Measurements from ENCODE around the gene HIRIP3. TPM values are rescaled to one million over a fixed set of nuclear protein-coding genes. Genes with fewer than 3 reads are reported as not detected.
A peak's percentile ranks its signal among the peaks of the same experiment; 100 is the strongest.

HIRIP3 gene
- total and polyA plus RNA-seq, 2 experiments from 2014 or later = 10.4 to 18.5 TPM

DNA sequence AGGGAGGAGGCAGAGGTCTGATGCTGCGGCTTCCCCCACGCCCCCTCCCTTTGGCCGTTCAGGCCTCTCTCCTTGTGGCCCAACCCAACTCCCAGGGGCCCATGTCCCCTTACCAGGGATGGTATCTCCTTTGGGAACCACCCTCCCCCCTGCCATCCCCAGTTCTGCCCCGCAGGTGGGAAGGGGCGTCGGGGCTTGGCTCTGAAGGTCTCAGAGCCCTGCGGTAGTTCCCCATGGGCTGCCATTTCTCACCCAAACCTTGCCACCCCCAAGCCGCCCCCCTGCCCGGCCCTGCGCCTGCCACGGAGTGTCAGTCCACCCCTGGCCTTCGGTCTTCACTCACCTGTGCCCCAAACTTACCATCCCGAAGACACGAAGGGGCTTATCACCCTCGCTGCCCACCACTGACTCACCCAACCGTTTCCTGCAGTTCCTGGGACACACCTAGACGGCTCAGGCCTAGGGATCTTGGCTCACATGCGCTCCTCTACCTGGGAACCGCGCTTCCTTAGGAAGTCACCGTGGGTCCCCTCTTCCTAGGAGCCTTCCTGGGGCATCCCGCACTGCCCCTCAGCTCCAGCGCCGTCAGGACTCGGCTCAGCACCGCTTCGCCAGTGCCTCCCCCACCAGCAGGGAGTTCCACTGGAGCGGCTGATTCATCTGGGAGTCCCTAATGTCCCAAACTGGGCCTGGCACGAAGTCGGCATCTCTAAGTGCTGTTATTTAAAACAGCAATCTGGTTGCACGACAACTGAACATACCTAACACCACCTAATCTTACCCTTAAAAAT is 16.5 kb upstream of the HIRIP3 start:
- no peak overlapping the region for H3K27ac Mint-ChIP-seq

More for the DNA sequence above, 16.5 kb upstream of the HIRIP3 start:
- Mint-ChIP-seq H3K9me3 (peaks cover 2% of the 10 kb centered on the region; the same call in 1 of the 3 replicates), H3K36me3 (ENCODE audit: low read depth) (no peaks in the 10 kb centered on the region), H3K4me3 (peak overlapping the region; percentile 77), H3K27me3 (ENCODE audit: insufficient read depth, low read depth, poor library complexity) (peaks cover 28% of the 10 kb centered on the region), H3K4me1 (peaks cover 23% of the 10 kb centered on the region)
- peak overlapping the region; percentile 87 for H3K4me2 ChIP-seq
- H3K4me1 ChIP-seq (ENCODE audit: insufficient read depth) = peaks cover 11% of the 10 kb centered on the region; the same call in 1 of the 2 replicates
- 0 out of 2 replicates have a peak, but pooled peaks cover 4% of the 10 kb centered on the region for H3F3A ChIP-seq (replicated peaks; ENCODE audit: low read depth)
- no peaks in the 10 kb centered on the region for H3K79me2 ChIP-seq (replicated peaks; ENCODE audit: insufficient read depth)
- TF ChIP-seq CREB1 (CRISPR knock-in tag; IDR thresholded peaks at IDR 0.05; ENCODE audit: low read depth) (no peak), NANOG (IDR thresholded peaks at IDR 0.05; ENCODE audit: borderline replicate concordance) (no peak), EZH2 (IDR thresholded peaks at IDR 0.05; ENCODE audit: low read depth, unreplicated experiment) (no peak), EZH2phosphoT487 (IDR thresholded peaks at IDR 0.05; ENCODE audit: unreplicated experiment) (no peak), STAT1 (IDR thresholded peaks at IDR 0.05; ENCODE audit: unreplicated experiment) (no peak), JUNB (IDR thresholded peaks at IDR 0.05; ENCODE audit: unreplicated experiment) (no peak), ZNF331 (CRISPR knock-in tag; IDR thresholded peaks at IDR 0.05; ENCODE audit: low read depth) (no peak), ZNF114 (CRISPR knock-in tag; IDR thresholded peaks at IDR 0.05) (no peak), POLR2AphosphoS5 (IDR thresholded peaks at IDR 0.05; ENCODE audit: low read depth) (no peak; the same call in 1 of the 2 replicates)
- TF ChIP-seq, protein P1, sequence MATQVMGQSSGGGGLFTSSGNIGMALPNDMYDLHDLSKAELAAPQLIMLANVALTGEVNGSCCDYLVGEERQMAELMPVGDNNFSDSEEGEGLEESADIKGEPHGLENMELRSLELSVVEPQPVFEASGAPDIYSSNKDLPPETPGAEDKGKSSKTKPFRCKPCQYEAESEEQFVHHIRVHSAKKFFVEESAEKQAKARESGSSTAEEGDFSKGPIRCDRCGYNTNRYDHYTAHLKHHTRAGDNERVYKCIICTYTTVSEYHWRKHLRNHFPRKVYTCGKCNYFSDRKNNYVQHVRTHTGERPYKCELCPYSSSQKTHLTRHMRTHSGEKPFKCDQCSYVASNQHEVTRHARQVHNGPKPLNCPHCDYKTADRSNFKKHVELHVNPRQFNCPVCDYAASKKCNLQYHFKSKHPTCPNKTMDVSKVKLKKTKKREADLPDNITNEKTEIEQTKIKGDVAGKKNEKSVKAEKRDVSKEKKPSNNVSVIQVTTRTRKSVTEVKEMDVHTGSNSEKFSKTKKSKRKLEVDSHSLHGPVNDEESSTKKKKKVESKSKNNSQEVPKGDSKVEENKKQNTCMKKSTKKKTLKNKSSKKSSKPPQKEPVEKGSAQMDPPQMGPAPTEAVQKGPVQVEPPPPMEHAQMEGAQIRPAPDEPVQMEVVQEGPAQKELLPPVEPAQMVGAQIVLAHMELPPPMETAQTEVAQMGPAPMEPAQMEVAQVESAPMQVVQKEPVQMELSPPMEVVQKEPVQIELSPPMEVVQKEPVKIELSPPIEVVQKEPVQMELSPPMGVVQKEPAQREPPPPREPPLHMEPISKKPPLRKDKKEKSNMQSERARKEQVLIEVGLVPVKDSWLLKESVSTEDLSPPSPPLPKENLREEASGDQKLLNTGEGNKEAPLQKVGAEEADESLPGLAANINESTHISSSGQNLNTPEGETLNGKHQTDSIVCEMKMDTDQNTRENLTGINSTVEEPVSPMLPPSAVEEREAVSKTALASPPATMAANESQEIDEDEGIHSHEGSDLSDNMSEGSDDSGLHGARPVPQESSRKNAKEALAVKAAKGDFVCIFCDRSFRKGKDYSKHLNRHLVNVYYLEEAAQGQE (IDR thresholded peaks at IDR 0.05; ENCODE audit: unreplicated experiment) = no peak
- TF ChIP-seq, protein P2, sequence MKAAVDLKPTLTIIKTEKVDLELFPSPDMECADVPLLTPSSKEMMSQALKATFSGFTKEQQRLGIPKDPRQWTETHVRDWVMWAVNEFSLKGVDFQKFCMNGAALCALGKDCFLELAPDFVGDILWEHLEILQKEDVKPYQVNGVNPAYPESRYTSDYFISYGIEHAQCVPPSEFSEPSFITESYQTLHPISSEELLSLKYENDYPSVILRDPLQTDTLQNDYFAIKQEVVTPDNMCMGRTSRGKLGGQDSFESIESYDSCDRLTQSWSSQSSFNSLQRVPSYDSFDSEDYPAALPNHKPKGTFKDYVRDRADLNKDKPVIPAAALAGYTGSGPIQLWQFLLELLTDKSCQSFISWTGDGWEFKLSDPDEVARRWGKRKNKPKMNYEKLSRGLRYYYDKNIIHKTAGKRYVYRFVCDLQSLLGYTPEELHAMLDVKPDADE (IDR thresholded peaks at IDR 0.05) = no peak
- TF ChIP-seq, protein P3, sequence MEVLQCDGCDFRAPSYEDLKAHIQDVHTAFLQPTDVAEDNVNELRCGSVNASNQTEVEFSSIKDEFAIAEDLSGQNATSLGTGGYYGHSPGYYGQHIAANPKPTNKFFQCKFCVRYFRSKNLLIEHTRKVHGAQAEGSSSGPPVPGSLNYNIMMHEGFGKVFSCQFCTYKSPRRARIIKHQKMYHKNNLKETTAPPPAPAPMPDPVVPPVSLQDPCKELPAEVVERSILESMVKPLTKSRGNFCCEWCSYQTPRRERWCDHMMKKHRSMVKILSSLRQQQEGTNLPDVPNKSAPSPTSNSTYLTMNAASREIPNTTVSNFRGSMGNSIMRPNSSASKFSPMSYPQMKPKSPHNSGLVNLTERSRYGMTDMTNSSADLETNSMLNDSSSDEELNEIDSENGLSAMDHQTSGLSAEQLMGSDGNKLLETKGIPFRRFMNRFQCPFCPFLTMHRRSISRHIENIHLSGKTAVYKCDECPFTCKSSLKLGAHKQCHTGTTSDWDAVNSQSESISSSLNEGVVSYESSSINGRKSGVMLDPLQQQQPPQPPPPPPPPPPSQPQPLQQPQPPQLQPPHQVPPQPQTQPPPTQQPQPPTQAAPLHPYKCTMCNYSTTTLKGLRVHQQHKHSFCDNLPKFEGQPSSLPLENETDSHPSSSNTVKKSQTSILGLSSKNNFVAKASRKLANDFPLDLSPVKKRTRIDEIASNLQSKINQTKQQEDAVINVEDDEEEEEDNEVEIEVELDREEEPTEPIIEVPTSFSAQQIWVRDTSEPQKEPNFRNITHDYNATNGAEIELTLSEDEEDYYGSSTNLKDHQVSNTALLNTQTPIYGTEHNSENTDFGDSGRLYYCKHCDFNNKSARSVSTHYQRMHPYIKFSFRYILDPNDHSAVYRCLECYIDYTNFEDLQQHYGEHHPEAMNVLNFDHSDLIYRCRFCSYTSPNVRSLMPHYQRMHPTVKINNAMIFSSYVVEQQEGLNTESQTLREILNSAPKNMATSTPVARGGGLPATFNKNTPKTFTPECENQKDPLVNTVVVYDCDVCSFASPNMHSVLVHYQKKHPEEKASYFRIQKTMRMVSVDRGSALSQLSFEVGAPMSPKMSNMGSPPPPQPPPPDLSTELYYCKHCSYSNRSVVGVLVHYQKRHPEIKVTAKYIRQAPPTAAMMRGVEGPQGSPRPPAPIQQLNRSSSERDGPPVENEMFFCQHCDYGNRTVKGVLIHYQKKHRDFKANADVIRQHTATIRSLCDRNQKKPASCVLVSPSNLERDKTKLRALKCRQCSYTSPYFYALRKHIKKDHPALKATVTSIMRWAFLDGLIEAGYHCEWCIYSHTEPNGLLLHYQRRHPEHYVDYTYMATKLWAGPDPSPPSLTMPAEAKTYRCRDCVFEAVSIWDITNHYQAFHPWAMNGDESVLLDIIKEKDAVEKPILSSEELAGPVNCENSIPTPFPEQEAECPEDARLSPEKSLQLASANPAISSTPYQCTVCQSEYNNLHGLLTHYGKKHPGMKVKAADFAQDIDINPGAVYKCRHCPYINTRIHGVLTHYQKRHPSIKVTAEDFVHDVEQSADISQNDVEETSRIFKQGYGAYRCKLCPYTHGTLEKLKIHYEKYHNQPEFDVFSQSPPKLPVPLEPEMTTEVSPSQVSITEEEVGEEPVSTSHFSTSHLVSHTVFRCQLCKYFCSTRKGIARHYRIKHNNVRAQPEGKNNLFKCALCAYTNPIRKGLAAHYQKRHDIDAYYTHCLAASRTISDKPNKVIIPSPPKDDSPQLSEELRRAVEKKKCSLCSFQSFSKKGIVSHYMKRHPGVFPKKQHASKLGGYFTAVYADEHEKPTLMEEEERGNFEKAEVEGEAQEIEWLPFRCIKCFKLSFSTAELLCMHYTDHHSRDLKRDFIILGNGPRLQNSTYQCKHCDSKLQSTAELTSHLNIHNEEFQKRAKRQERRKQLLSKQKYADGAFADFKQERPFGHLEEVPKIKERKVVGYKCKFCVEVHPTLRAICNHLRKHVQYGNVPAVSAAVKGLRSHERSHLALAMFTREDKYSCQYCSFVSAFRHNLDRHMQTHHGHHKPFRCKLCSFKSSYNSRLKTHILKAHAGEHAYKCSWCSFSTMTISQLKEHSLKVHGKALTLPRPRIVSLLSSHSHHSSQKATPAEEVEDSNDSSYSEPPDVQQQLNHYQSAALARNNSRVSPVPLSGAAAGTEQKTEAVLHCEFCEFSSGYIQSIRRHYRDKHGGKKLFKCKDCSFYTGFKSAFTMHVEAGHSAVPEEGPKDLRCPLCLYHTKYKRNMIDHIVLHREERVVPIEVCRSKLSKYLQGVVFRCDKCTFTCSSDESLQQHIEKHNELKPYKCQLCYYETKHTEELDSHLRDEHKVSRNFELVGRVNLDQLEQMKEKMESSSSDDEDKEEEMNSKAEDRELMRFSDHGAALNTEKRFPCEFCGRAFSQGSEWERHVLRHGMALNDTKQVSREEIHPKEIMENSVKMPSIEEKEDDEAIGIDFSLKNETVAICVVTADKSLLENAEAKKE (CRISPR knock-in tag; IDR thresholded peaks at IDR 0.05) = no peak
- TF ChIP-seq, protein P4, sequence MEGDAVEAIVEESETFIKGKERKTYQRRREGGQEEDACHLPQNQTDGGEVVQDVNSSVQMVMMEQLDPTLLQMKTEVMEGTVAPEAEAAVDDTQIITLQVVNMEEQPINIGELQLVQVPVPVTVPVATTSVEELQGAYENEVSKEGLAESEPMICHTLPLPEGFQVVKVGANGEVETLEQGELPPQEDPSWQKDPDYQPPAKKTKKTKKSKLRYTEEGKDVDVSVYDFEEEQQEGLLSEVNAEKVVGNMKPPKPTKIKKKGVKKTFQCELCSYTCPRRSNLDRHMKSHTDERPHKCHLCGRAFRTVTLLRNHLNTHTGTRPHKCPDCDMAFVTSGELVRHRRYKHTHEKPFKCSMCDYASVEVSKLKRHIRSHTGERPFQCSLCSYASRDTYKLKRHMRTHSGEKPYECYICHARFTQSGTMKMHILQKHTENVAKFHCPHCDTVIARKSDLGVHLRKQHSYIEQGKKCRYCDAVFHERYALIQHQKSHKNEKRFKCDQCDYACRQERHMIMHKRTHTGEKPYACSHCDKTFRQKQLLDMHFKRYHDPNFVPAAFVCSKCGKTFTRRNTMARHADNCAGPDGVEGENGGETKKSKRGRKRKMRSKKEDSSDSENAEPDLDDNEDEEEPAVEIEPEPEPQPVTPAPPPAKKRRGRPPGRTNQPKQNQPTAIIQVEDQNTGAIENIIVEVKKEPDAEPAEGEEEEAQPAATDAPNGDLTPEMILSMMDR (conservative IDR thresholded peaks at IDR 0.05; ENCODE audit: low read depth in 2 of 2) = no peak
- H2AFZ ChIP-seq = peak overlapping the region; percentile 87
- no peaks in the 10 kb centered on the region for H3K9me2 ChIP-seq (ENCODE audit: insufficient read depth)
- peak; percentile 38 for ATAC-seq
- no peak overlapping the region for H3K27ac ChIP-seq (ENCODE audit: low read depth)
- peaks cover 33% of the 10 kb centered on the region for H3K27me3 ChIP-seq (ENCODE audit: insufficient read depth)
- DNase-seq (ENCODE audit: low spot score) = peak; percentile 68
- peak overlapping the region; percentile 91 for H3K4me3 ChIP-seq
- H3K36me3 ChIP-seq (ENCODE audit: insufficient read depth) = no peaks in the 10 kb centered on the region
- no peaks in the 10 kb centered on the region for H4K20me1 ChIP-seq (replicated peaks; ENCODE audit: insufficient read depth)

Data from GM23338 (cell line).